Activated T-cell treated with anti-CD3 and anti-CD28 coated beads, Interleukin-2, amount 50 U/mL, for 48 hours (primary cell): ENCODE results near the gene MOB4.
A peak's percentile ranks its signal among the peaks of the same experiment; 100 is the strongest.

ENCODE experiments used
- DNase-seq, 2 experiments: peaks; one replicate each; pipeline ENCODE4 v3.0.0-alpha.2; 2020

MOB4 gene

DNA sequence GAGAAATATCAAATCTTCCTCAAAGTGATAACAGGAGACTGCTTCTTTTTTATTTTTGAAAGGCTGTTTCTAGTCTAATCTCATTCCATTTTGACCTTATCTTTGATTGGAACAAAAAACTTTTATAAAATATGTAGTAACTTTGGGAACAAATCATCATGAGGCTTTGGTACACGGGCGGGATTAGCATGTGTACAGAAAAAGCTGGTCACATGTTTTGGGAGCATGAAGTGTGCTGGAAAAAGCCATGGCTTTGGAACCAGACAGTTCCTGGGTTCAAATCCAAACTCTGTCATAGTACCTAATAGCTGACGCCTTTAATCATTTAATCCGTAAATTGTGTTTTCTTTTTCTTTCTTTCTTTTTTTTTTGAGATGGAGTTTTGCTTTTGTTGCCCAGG is 81.3 kb downstream of the MOB4 start:
- DNase-seq: no peak

- DNase-seq: no peak
Observed at GRCh38 chr2:197598450-197598849, 82.6 kb downstream of the MOB4 start.

DNA sequence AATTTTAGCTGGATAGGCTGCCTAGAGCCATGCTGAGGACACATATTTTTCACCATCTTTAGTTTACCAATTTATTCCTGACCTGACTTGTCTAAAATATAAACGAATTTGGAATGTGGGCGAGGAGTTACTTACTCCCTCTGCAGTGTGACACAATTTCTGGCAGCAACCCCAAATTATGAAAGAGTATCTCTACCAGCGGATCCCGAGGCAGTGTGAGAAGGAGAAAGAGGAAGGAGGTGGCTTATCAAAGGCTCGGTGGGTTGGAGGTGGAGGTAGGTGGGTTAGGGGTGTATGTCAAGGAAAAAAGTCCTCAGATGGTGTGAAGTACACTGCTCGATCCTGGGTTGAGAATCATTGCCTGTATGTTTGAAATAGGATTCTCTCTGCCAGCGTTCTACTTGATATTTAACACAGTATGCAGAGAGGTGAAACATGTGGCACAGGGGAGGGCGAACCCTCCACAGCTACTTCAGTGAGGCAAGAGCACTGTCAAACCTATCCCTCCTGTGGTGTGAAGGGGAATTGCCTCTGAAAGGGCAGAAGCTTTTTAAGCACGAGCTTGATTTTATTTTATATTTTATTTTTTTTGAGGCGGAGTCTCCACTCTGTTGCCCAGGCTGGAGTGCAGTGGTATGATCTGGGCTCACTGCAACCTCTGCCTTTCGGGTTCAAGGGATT is 83.6 kb downstream of the MOB4 start:
- peak; percentile 24 to 36 for DNase-seq

- DNase-seq: no peak
Observed at GRCh38 chr2:197600306-197600705, 84.4 kb downstream of the MOB4 start.

GRCh38 chr2:197601726-197602125 is 85.9 kb downstream of the MOB4 start:
- no peak for DNase-seq
